ENCODE data around the gene GYPA.
"Not testable (repeated sequence)": the region's sequence is repeated elsewhere in the genome, so short reads cannot be mapped to it uniquely, and the experiment has no call there.

GYPA gene

GRCh38 chr4:144115519-144115918 is 25.0 kb downstream of the GYPA start:
- DNase-seq (ENCODE audit: low read depth): no peak
- no peak for TF ChIP-seq CTCF (IDR thresholded peaks at IDR 0.05; ENCODE audit: control insufficient read depth, insufficient read depth, low read depth, low read length, missing control alignments)
- no peak overlapping the region for H3K4me3 ChIP-seq (ENCODE audit: control insufficient read depth, low read depth, low read length)

GRCh38 chr4:144113546-144113945 is 27.0 kb downstream of the GYPA start:
- TF ChIP-seq CTCF (IDR thresholded peaks at IDR 0.05; ENCODE audit: control insufficient read depth, insufficient read depth, low read depth, low read length, missing control alignments): no peak
- no peak overlapping the region for H3K4me3 ChIP-seq (ENCODE audit: control insufficient read depth, low read depth, low read length)
- DNase-seq (ENCODE audit: low read depth): no peak

GRCh38 chr4:144104509-144105130 is 35.9 kb downstream of the GYPA start:
- no peak for DNase-seq (ENCODE audit: low read depth)
- TF ChIP-seq CTCF (IDR thresholded peaks at IDR 0.05; ENCODE audit: control insufficient read depth, insufficient read depth, low read depth, low read length, missing control alignments): no peak
- H3K4me3 ChIP-seq (ENCODE audit: control insufficient read depth, low read depth, low read length): no peak overlapping the region

- H3K4me3 ChIP-seq (ENCODE audit: control insufficient read depth, low read depth, low read length); DNase-seq (ENCODE audit: low read depth): not testable (repeated sequence)
Observed at GRCh38 chr4:144097776-144098175, 42.7 kb downstream of the GYPA start.

- H3K4me3 ChIP-seq (ENCODE audit: control insufficient read depth, low read depth, low read length); DNase-seq (ENCODE audit: low read depth): not testable (repeated sequence)
Observed at GRCh38 chr4:144093995-144094394, 46.5 kb downstream of the GYPA start.

GRCh38 chr4:144091181-144091580 is 49.3 kb downstream of the GYPA start:
- not testable (repeated sequence) for H3K4me3 ChIP-seq (ENCODE audit: control insufficient read depth, low read depth, low read length); DNase-seq (ENCODE audit: low read depth)

- TF ChIP-seq CTCF (IDR thresholded peaks at IDR 0.05; ENCODE audit: control insufficient read depth, insufficient read depth, low read depth, low read length, missing control alignments): no peak
- H3K4me3 ChIP-seq (ENCODE audit: control insufficient read depth, low read depth, low read length): no peak overlapping the region
- DNase-seq (ENCODE audit: low read depth): no peak
Observed at GRCh38 chr4:144090744-144091143, 49.8 kb downstream of the GYPA start.

- not testable (repeated sequence) for H3K4me3 ChIP-seq (ENCODE audit: control insufficient read depth, low read depth, low read length); DNase-seq (ENCODE audit: low read depth)
Observed at GRCh38 chr4:144082053-144082452, 58.5 kb downstream of the GYPA start.

- H3K4me3 ChIP-seq (ENCODE audit: control insufficient read depth, low read depth, low read length); DNase-seq (ENCODE audit: low read depth): not testable (repeated sequence)
Observed at GRCh38 chr4:144080135-144080534, 60.4 kb downstream of the GYPA start.

GRCh38 chr4:144078746-144079145 is 61.8 kb downstream of the GYPA start:
- DNase-seq (ENCODE audit: low read depth); H3K4me3 ChIP-seq (ENCODE audit: control insufficient read depth, low read depth, low read length): not testable (repeated sequence)

- not testable (repeated sequence) for DNase-seq (ENCODE audit: low read depth); H3K4me3 ChIP-seq (ENCODE audit: control insufficient read depth, low read depth, low read length)
Observed at GRCh38 chr4:144061556-144061955, 79.0 kb downstream of the GYPA start.

- not testable (repeated sequence) for H3K4me3 ChIP-seq (ENCODE audit: control insufficient read depth, low read depth, low read length); DNase-seq (ENCODE audit: low read depth)
Observed at GRCh38 chr4:144060234-144060859, 80.2 kb downstream of the GYPA start.
